Esophagus (tissue), 2 donors: ENCODE measurements around the gene ARHGAP25. TPM values are rescaled to one million over a fixed set of nuclear protein-coding genes. Genes with fewer than 3 reads are reported as not detected.

Source experiments
- H3K27ac ChIP-seq, 2 donors: one replicate each; pipeline ENCODE4 v1.5.1; 2013; ENCODE audit warnings: low read depth in 2 of 2, mild to moderate bottlenecking in 2 of 2, inconsistent platforms in 1 of 2, low read length in 1 of 2, moderate library complexity in 1 of 2
- H3K27me3 ChIP-seq, 2 donors: one replicate each; pipeline ENCODE4 v1.6.1; 2013; ENCODE audit warnings: low read length in 2 of 2, control low read depth in 1 of 2, mild to moderate bottlenecking in 1 of 2; ENCODE audit not compliant: insufficient read depth in 2 of 2, control insufficient read depth in 1 of 2
- H3K36me3 ChIP-seq, 2 donors: one replicate each; pipeline ENCODE4 v1.6.1; 2013; ENCODE audit warnings: low read length in 1 of 2; ENCODE audit not compliant: control insufficient read depth in 2 of 2, insufficient read depth in 2 of 2
- H3K4me1 ChIP-seq, 2 donors: one replicate each; pipeline ENCODE4 v1.6.1; 2013; ENCODE audit warnings: low read length in 1 of 2; ENCODE audit not compliant: control insufficient read depth in 2 of 2, insufficient read depth in 2 of 2
- H3K4me3 ChIP-seq, 2 donors: one replicate each; pipeline ENCODE4 v1.5.1; 2013; ENCODE audit warnings: low read length in 2 of 2, mild to moderate bottlenecking in 2 of 2, low read depth in 1 of 2, moderate library complexity in 1 of 2
- H3K9me3 ChIP-seq, 2 donors: one replicate each; pipeline ENCODE4 v1.6.1; 2013; ENCODE audit warnings: mild to moderate bottlenecking in 2 of 2, low read depth in 1 of 2, low read length in 1 of 2, moderate library complexity in 1 of 2; ENCODE audit not compliant: control insufficient read depth in 2 of 2, insufficient read depth in 1 of 2
- WGBS, 2 donors: extraction: QIAGEN DNeasy Blood & Tissue Kit; methylation state at CpG; one replicate each; pipeline ENCODE4 v1.1.7; 2013; 5-methylcytosine and 5-hydroxymethylcytosine counted together
- polyA plus RNA-seq, 2 donors: library from polyadenylated mRNA; stranded (reverse); fragments of 200-250 nt; gene quantifications; one replicate each; pipeline ENCODE4 v1.2.3, GENCODE V29; 2013
- donor health status: healthy with polysubstance abuse.
- donor health status: Bipolar disorder and iron deficiency.

ARHGAP25 gene
- polyA plus RNA-seq, 2 donors = 3.4 to 4.0 TPM

- Histone ChIP-seq H3K9me3 (no peaks in the 10 kb centered on the region), H3K36me3 (no peaks in the 10 kb centered on the region), H3K27me3 (no peaks in the 10 kb centered on the region), H3K4me1 (peaks cover 0 to 7% of the 10 kb centered on the region in 2 donors), H3K27ac (no peak overlapping the region), H3K4me3 (no peak overlapping the region)
- 72 to 76% methylated on average over 8 of the region's 8 CpGs for WGBS, 2 donors
Measured at GRCh38 chr2:68716604-68717304, 17.9 kb upstream of the ARHGAP25 start.

GRCh38 chr2:68717305-68717661 is 17.3 kb upstream of the ARHGAP25 start:
- Histone ChIP-seq H3K27ac (no peak overlapping the region), H3K4me3 (no peak overlapping the region), H3K4me1 (peaks cover 0 to 9% of the 10 kb centered on the region in 2 donors), H3K9me3 (no peaks in the 10 kb centered on the region), H3K27me3 (no peaks in the 10 kb centered on the region), H3K36me3 (no peaks in the 10 kb centered on the region)
- 77 to 81% methylated on average over 3 of the region's 3 CpGs for WGBS, 2 donors

- Histone ChIP-seq H3K27me3 (no peaks in the 10 kb centered on the region), H3K9me3 (no peaks in the 10 kb centered on the region), H3K4me1 (peaks cover 0 to 7% of the 10 kb centered on the region in 2 donors), H3K27ac (no peak overlapping the region), H3K4me3 (no peak overlapping the region), H3K36me3 (no peaks in the 10 kb centered on the region)
- WGBS, 2 donors = 78 to 84% methylated on average over 4 of the region's 4 CpGs
Measured at GRCh38 chr2:68719912-68720311, 14.7 kb upstream of the ARHGAP25 start.

GRCh38 chr2:68720665-68721064 is 13.9 kb upstream of the ARHGAP25 start:
- H3K36me3 ChIP-seq = no peaks in the 10 kb centered on the region
- H3K27ac ChIP-seq = no peak overlapping the region
- no peaks in the 10 kb centered on the region for H3K27me3 ChIP-seq
- no peaks in the 10 kb centered on the region for H3K9me3 ChIP-seq
- H3K4me3 ChIP-seq = no peak overlapping the region
- 67 to 79% methylated on average over 3 of the region's 3 CpGs for WGBS, 2 donors
- peaks cover 0 to 4% of the 10 kb centered on the region in 2 donors for H3K4me1 ChIP-seq

- H3K36me3 ChIP-seq = no peaks in the 10 kb centered on the region
- no peak overlapping the region for H3K27ac ChIP-seq
- H3K4me3 ChIP-seq = no peak overlapping the region
- 58 to 69% methylated on average over 8 of the region's 8 CpGs for WGBS, 2 donors
- H3K9me3 ChIP-seq = no peaks in the 10 kb centered on the region
- H3K4me1 ChIP-seq = peaks cover 0 to 4% of the 10 kb centered on the region in 2 donors
- no peaks in the 10 kb centered on the region for H3K27me3 ChIP-seq
Measured at GRCh38 chr2:68721482-68722101, 13.0 kb upstream of the ARHGAP25 start.

GRCh38 chr2:68722712-68723111 is 11.9 kb upstream of the ARHGAP25 start:
- no peaks in the 10 kb centered on the region for H3K9me3 ChIP-seq
- peaks cover 0 to 4% of the 10 kb centered on the region in 2 donors for H3K4me1 ChIP-seq
- H3K27ac ChIP-seq = no peak overlapping the region
- WGBS, 2 donors = 78 to 82% methylated on average over 8 of the region's 8 CpGs
- H3K4me3 ChIP-seq = no peak overlapping the region
- no peaks in the 10 kb centered on the region for H3K36me3 ChIP-seq
- H3K27me3 ChIP-seq = no peaks in the 10 kb centered on the region

- H3K27ac ChIP-seq = no peak overlapping the region
- H3K36me3 ChIP-seq = no peaks in the 10 kb centered on the region
- no peaks in the 10 kb centered on the region for H3K27me3 ChIP-seq
- H3K9me3 ChIP-seq = no peaks in the 10 kb centered on the region
- H3K4me1 ChIP-seq = peaks cover 0 to 4% of the 10 kb centered on the region in 2 donors
- H3K4me3 ChIP-seq = no peak overlapping the region
- WGBS, 2 donors = 81 to 89% methylated on average over 2 of the region's 2 CpGs
Measured at GRCh38 chr2:68723181-68723580, 11.4 kb upstream of the ARHGAP25 start.

GRCh38 chr2:68726100-68726499 is 8.5 kb upstream of the ARHGAP25 start:
- Histone ChIP-seq H3K27ac (no peak overlapping the region), H3K27me3 (no peaks in the 10 kb centered on the region), H3K4me1 (peaks cover 0 to 10% of the 10 kb centered on the region in 2 donors), H3K9me3 (no peaks in the 10 kb centered on the region), H3K36me3 (no peaks in the 10 kb centered on the region), H3K4me3 (no peak overlapping the region)
- WGBS, 2 donors = 48 to 66% methylated on average over 6 of the region's 6 CpGs

- no peaks in the 10 kb centered on the region for H3K9me3 ChIP-seq
- H3K4me3 ChIP-seq = no peak overlapping the region
- H3K27me3 ChIP-seq = no peaks in the 10 kb centered on the region
- peaks cover under 1 to 7% of the 10 kb centered on the region in 2 donors for H3K4me1 ChIP-seq
- 62 to 67% methylated on average over 11 of the region's 11 CpGs for WGBS, 2 donors
- H3K27ac ChIP-seq = no peak overlapping the region
- H3K36me3 ChIP-seq = no peaks in the 10 kb centered on the region
Measured at GRCh38 chr2:68726608-68727367, 7.8 kb upstream of the ARHGAP25 start.
